ENCODE data around the gene PIGX. TPM values are rescaled to one million over a fixed set of nuclear protein-coding genes. Genes with fewer than 3 reads are reported as not detected.

Gene PIGX
- total RNA-seq, 1 donor from 2014 or later: 21.8 TPM

GRCh38 chr3:196775938-196776337 lies 63.8 kb downstream of the PIGX start:
- ATAC-seq (ENCODE audit: low read depth): peak; percentile 46
- Mint-ChIP-seq H3K4me1 (peaks cover 68% of the 10 kb centered on the region), H3K9me3 (peaks cover 4% of the 10 kb centered on the region), H3K36me3 (ENCODE audit: low read depth) (peaks cover 39% of the 10 kb centered on the region), H3K4me3 (no peak overlapping the region), H3K27ac (no peak overlapping the region), H3K27me3 (no peaks in the 10 kb centered on the region)
- ChIA-PET CTCF (no interaction called here), POLR2A (no interaction called here)
- TF ChIP-seq, protein P1, sequence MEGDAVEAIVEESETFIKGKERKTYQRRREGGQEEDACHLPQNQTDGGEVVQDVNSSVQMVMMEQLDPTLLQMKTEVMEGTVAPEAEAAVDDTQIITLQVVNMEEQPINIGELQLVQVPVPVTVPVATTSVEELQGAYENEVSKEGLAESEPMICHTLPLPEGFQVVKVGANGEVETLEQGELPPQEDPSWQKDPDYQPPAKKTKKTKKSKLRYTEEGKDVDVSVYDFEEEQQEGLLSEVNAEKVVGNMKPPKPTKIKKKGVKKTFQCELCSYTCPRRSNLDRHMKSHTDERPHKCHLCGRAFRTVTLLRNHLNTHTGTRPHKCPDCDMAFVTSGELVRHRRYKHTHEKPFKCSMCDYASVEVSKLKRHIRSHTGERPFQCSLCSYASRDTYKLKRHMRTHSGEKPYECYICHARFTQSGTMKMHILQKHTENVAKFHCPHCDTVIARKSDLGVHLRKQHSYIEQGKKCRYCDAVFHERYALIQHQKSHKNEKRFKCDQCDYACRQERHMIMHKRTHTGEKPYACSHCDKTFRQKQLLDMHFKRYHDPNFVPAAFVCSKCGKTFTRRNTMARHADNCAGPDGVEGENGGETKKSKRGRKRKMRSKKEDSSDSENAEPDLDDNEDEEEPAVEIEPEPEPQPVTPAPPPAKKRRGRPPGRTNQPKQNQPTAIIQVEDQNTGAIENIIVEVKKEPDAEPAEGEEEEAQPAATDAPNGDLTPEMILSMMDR (IDR thresholded peaks at IDR 0.05): no peak
- DNase-seq: no peak
- intact Hi-C loops (cut with micrococcal nuclease): no loop called here

GRCh38 chr3:196777836-196778235 lies 65.7 kb downstream of the PIGX start:
- intact Hi-C loops (cut with micrococcal nuclease): no loop called here
- ChIA-PET POLR2A (no interaction called here), CTCF (no interaction called here)
- DNase-seq (no peak), ATAC-seq (ENCODE audit: low read depth) (no peak)
- H3K9me3 Mint-ChIP-seq: peaks cover 4% of the 10 kb centered on the region
- TF ChIP-seq, protein P1 (IDR thresholded peaks at IDR 0.05): no peak
- peaks cover 50% of the 10 kb centered on the region for H3K4me1 Mint-ChIP-seq
- H3K27ac Mint-ChIP-seq: no peak overlapping the region
- no peaks in the 10 kb centered on the region for H3K27me3 Mint-ChIP-seq
- peaks cover 41% of the 10 kb centered on the region for H3K36me3 Mint-ChIP-seq (ENCODE audit: low read depth)
- no peak overlapping the region for H3K4me3 Mint-ChIP-seq

DNA sequence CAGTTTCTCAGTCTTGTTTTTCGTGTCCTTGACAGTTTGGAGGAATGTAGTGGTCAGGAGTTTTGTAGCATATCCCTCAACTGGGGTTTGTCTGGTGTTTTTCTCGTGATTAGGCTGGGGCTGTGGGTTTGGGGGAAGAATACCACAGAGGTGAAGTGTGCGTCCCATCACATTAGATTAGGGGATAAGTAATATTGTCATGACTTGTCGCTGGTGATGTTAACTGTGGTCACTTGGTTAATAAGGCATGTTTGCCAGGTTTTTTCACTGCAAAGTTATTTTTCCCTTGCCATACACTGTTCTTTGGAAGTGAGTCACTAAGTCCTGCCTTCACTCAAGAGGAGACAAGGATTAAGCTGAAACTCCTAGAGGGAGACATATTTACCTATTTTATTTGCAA lies 66.6 kb downstream of the PIGX start:
- no peaks in the 10 kb centered on the region for H3K27me3 Mint-ChIP-seq

GRCh38 chr3:196782511-196782910 lies 70.3 kb downstream of the PIGX start:
- intact Hi-C loops (cut with micrococcal nuclease): no loop called here
- Mint-ChIP-seq H3K9me3 (peaks cover 4% of the 10 kb centered on the region), H3K36me3 (ENCODE audit: low read depth) (peaks cover 64% of the 10 kb centered on the region)

More for the DNA sequence above, 66.6 kb downstream of the PIGX start:
- POLR2A ChIA-PET: no interaction called here
- peaks cover 4% of the 10 kb centered on the region for H3K9me3 Mint-ChIP-seq
- H3K27ac Mint-ChIP-seq: no peak overlapping the region
- TF ChIP-seq, protein P1 (IDR thresholded peaks at IDR 0.05): no peak
- intact Hi-C loops (cut with micrococcal nuclease): no loop called here
- H3K4me1 Mint-ChIP-seq: peaks cover 47% of the 10 kb centered on the region
- peaks cover 50% of the 10 kb centered on the region for H3K36me3 Mint-ChIP-seq (ENCODE audit: low read depth)
- ATAC-seq (ENCODE audit: low read depth) (no peak), DNase-seq (no peak)
- no peak overlapping the region for H3K4me3 Mint-ChIP-seq
- CTCF ChIA-PET: no interaction called here

More at GRCh38 chr3:196782511-196782910, 70.3 kb downstream of the PIGX start:
- DNase-seq: no peak
- CTCF ChIA-PET: no interaction called here
- Mint-ChIP-seq H3K4me1 (peaks cover 18% of the 10 kb centered on the region), H3K27ac (no peak overlapping the region), H3K27me3 (no peaks in the 10 kb centered on the region), H3K4me3 (no peak overlapping the region)
- TF ChIP-seq, protein P1 (IDR thresholded peaks at IDR 0.05): no peak
- POLR2A ChIA-PET: no interaction called here
- no peak for ATAC-seq (ENCODE audit: low read depth)

Other genes starting within 250 kb of the PIGX start
- 24.5 and 27.8 TPM in 2 replicates for gene RNF168, start 208.6 kb upstream of the PIGX start, total RNA-seq
- gene SMCO1, start 197.0 kb upstream of the PIGX start, total RNA-seq: not detected in 2 replicates
- gene WDR53, start 143.8 kb upstream of the PIGX start, total RNA-seq: 14.1 and 14.3 TPM in 2 replicates
- 5.7 and 6.5 TPM in 2 replicates for gene FBXO45, start 143.7 kb upstream of the PIGX start, total RNA-seq
- gene NRROS, start 72.7 kb upstream of the PIGX start, total RNA-seq: 88.5 and 92.4 TPM in 2 replicates
- gene CEP19, start 127 bp upstream of the PIGX start, total RNA-seq: 4.0 and 4.1 TPM in 2 replicates
- gene PAK2, start 27.5 kb downstream of the PIGX start, total RNA-seq: 73.7 and 87.1 TPM in 2 replicates
- 35.8 and 45.2 TPM in 2 replicates for gene SENP5, start 155.5 kb downstream of the PIGX start, total RNA-seq
- 77.8 and 85.1 TPM in 2 replicates for gene NCBP2, start 230.2 kb downstream of the PIGX start, total RNA-seq

All from activated B cell treated with CpG ODN at 0.5 μM for 24 hours (primary cell).